GM04504 (cell line): ENCODE data around the gene COL6A2.
"Not testable (repeated sequence)": the region's sequence is repeated elsewhere in the genome, so short reads cannot be mapped to it uniquely, and the experiment has no call there.

Experiments
- DNase-seq: peaks from one replicate; pipeline ENCODE4 v3.0.0-alpha.2; 2012; ENCODE audit warnings: low read depth

Gene COL6A2

GRCh38 chr21:46144464-46145070 is 46.7 kb downstream of the COL6A2 start:
- DNase-seq = no peak

GRCh38 chr21:46145159-46145839 is 47.4 kb downstream of the COL6A2 start:
- DNase-seq = no peak

DNA sequence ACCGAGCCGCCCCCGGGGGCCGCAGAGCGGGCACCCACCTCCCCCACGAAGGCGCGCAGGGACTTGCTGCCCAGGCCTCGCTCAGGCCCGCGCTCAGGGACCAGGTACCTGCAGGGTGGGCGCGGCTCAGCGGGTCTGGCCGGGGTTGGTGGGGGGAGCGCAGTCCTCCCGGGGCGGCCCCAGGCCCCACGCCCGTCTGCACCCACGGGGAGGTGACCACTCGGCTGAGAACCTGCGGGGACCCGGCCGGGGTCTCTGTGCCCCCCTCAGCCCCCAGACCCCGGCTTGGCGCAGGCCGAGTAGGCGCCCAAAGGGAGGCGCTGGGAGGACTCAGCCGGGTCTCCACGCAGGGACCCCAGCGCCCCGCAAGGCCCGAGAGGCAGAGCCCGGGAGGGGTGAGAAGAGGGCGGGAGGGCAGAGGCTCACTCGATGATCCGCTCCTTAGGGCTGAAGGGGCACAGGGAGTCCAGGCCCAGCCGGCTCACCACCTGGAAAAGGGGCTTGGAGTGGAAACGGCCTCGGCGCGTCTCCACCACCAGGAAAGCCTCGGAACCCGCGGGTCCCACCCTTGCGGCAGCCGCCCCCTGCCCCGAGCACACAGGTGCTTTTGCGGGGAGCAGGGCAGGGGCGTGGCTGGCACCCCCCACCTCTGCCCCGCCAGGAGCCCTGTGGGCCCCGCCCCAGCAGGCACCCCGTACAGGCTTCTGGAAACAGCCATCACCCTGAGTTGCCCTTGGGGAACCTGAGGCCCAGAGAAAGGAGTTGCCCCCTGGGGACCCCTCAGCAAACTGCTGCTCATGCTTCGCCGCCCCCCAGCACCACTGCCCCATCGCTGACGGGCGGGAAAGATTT is 48.2 kb downstream of the COL6A2 start:
- no peak for DNase-seq

- no peak for DNase-seq
Observed at GRCh38 chr21:46146856-46147255, 48.9 kb downstream of the COL6A2 start.

DNA sequence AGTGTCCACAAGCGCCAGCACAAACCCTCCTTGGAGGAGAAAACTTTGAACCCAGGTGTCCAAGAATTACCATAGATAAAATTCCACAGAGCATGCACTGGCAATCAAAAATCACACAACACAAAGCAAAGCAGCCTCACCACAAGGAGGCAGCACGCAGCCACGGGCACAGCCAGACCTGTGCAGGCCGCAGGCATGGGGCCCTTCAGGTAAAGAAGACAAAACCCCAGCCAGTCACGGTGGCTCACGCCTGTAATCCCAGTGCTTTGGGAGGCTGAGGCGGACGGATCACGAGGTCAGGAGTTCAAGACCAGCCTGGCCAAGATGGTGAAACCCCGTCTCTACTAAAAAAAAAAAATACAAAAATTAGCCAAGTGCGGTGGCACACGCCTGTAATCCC is 49.5 kb downstream of the COL6A2 start:
- not testable (repeated sequence) for DNase-seq

GRCh38 chr21:46148106-46148505 is 50.2 kb downstream of the COL6A2 start:
- DNase-seq = no peak

DNA sequence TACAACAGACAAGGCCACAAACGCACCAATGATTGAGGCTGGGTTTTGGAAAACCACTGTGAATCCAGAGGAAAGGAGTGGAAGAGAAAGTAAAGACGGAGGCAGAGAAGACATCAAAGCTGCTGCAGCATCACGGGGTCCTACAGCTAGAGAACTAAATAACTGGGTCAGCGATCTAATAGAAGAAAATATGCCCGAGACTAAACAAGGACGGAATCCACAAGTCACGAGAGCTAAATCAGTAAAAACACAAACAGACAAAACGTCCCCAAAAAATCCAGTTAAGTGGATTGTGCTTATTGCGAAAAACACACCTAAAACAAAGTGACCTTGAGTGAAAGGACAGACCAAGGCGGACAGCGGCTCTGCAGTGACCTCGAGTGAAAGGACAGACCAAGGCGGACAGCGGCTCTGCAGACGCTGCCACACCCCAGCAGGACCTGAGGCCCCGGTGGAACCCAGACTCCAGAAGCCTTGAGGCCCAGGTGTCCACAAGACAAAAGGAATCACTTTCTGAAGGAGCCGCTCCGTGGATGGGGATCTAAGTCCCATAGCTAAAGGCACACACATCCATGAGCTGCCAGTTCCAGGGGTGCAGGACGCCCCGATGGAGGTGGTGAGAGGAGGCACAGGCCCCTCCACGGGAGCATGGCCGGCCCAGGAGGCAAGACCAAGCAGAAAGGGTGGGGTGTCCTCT is 51.4 kb downstream of the COL6A2 start:
- no peak for DNase-seq

DNA sequence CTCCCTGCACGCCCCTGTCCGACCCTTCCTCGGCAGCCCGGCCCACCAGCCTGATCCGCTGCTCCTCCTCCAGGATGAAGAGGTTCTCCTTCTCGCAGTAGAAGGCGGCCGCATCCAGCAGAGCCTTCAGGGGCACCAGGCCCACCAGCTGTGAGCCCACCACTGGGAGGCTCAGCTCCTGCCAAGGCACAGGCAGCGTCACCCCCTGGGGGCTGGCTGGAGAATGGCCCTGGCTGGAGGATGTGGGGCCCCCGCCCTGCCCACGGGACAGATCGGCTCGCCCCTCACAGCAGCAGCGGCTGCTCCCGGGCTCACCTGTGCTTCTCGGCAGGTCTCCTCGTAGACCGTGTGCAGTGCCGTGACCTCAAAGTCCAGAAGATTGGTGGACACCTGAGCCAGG is 52.2 kb downstream of the COL6A2 start:
- DNase-seq = no peak

DNA sequence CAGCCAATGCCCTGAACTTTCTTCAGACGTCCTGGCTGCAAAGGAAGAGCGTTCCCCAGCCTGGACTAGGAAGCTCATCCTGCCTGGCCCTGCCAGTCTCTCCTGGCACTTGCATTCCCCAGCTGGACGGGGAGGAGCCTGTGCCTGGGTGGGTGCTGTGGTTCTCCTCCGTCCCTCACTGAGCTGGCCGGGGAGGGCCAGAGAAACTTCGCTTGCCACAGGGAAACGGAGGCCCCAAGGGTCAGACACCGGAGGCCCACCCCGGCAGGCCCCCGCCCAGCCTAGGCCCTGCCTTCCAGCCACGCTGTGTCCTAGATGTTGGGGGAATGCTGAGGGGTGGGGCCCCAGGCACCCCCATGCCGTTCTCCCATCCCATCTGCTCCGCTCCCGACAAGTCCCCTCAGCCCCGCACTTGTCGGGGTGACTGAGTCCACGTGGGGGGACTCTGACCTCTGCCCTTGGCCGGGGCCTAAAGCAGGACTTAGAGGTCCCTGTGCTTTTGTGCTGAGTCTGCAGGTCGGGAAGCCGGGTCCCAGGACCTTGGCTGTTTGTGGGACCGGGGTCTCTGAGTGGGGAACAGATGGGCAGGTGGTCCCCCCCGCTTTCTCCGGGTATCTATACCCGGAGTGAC is 52.7 kb downstream of the COL6A2 start:
- DNase-seq = no peak

- DNase-seq = no peak
Observed at GRCh38 chr21:46151261-46151988, 53.5 kb downstream of the COL6A2 start.

DNA sequence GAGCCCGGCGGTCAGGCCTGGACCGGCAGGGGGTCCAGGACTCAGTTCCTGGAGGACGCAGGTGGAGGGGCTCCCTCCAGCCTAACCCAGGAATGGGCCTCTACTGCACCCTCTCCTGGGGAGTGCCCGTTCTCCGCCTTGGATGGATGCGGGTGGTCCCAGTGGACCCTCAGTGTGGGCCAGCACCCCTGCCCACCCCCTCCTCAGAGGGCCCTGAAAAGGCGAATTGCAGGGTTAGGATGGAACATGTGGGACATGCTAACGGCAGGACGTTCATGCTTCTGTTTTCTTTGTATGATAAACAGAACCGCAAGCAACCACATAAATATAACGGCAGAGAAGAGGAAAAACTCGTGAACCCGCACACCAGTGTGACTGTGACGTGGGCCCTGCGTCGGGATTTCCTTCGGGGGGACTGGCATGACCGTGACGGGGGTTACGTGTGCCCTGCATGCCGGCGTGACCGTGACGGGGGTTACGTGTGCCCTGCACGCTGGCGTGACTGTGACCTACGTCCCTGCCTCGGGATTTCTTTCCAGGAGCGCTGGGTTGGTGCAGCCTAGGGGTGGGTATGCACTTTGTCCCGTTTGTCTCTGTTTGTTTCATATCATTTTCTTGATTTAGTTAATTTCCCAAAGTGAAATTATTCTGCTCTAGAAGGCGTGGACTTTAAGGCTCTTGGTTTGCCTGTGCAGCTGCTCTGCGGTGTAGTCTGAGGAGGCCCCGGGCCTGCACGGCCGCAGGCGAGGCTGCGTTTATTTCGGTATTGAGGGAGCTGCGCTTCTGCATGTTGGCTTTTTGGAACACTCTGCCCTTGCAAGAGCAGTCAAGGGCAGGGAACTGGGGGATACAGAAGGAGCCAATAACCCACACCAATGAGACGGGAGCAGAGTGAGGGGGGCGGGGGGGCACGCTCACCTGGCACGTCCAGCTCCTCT is 54.3 kb downstream of the COL6A2 start:
- no peak for DNase-seq

DNA sequence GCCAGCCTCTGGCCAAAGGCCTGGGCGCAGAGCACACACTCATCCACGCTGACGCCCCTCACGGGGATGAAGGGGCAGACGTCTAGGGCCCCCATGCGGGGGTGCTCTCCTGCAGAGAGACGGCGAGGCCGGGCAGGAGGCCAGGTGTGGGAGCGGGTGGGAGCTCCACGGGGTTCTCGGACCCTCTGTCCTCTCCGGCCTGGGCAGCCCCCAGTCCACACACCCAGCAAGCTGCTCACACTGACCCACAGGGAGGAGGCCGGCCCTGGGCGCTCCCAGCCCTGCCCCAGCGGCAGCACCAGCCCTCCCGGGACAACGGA is 55.0 kb downstream of the COL6A2 start:
- DNase-seq = no peak

GRCh38 chr21:46153247-46154154 is 55.6 kb downstream of the COL6A2 start:
- no peak for DNase-seq

- no peak for DNase-seq
Observed at GRCh38 chr21:46154155-46154954, 56.4 kb downstream of the COL6A2 start.

GRCh38 chr21:46154955-46155513 is 57.1 kb downstream of the COL6A2 start:
- no peak for DNase-seq

GRCh38 chr21:46155514-46156377 is 57.8 kb downstream of the COL6A2 start, which contains the start of gene FTCD:
TSS of gene FTCD (minus strand) at chr21:46155579. CDS start at chr21:46155523, 56 bp downstream.
- DNase-seq = no peak

DNA sequence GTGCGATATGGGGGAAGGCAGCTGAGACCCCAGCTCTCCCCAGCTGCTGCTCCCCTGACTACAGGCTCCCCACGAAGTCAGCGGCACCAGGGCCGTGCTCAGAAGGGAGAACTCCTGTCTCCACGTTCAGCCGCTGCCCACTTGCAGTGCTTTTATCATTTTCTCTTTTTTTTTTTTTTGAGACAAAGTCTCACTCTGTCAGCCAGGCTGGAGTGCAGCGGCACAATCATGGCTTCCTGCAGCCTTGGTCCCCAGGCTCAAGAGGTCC is 58.4 kb downstream of the COL6A2 start:
- DNase-seq = no peak
